ENCODE results near the gene CHD9.

The CHD9 gene

DNA sequence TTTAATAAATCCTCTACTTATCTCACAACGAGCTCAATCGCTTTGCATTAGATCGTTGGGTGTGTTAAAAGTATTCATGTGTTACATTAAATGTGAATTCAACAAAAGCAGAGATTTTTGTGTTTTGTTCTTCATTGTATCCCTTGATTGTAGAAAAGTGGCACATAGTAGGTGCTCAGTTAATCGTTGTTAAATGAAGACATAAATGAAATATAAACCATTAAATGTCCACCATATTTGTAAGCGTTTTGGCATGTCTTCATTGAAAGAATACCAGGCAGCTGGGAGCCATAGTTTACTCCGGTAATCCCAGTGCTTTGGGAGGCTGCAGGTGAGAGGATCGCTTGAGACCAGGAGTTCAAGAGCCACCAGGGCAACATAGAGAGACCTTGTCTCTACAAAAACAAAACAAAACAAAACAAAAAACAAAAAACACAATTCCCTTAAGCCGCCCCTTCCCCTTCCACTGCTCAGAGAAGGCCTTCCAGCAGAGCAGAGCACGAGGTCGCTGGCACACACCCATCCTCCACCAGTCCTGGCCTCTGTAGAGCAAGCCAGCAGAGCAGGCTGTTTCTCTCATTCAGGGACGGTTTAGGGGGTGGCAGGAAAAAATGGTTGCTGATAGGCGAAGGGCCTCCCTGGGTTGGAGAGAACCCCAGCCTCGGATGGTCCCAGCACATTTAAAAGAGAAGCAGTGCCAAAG is 673 bp upstream of the CHD9 start:
- H3K9ac ChIP-seq (ENCODE audit: low read length) = peak overlapping the region; percentile 73
- peak overlapping the region; percentile 100 for H2AFZ ChIP-seq (ENCODE audit: low read depth, low read length, severe bottlenecking)
- H3K79me2 ChIP-seq (ENCODE audit: insufficient read depth, low read length) = peaks cover 38% of the 10 kb centered on the region
- H3K4me3 ChIP-seq (ENCODE audit: insufficient read depth, low read length, poor library complexity, severe bottlenecking) = peak overlapping the region; percentile 74
- peak overlapping the region; percentile 26; the same call in 1 of the 2 replicates for H3K27ac ChIP-seq (ENCODE audit: low read depth, low read length)
- H3K27me3 ChIP-seq (ENCODE audit: low read length) = no peaks in the 10 kb centered on the region
- H3K9me2 ChIP-seq (replicated peaks; ENCODE audit: insufficient read depth, low read length) = no peaks in the 10 kb centered on the region
- H3K36me3 ChIP-seq (ENCODE audit: low read length) = no peaks in the 10 kb centered on the region
- H3F3A ChIP-seq (ENCODE audit: insufficient read depth) = no peaks in the 10 kb centered on the region
- H3K9me3 ChIP-seq (ENCODE audit: insufficient read depth, low read length) = no peaks in the 10 kb centered on the region
- TF ChIP-seq EZH2phosphoT487 (conservative IDR thresholded peaks at IDR 0.05; ENCODE audit: low read length) = no peak
- TF ChIP-seq, protein P1, sequence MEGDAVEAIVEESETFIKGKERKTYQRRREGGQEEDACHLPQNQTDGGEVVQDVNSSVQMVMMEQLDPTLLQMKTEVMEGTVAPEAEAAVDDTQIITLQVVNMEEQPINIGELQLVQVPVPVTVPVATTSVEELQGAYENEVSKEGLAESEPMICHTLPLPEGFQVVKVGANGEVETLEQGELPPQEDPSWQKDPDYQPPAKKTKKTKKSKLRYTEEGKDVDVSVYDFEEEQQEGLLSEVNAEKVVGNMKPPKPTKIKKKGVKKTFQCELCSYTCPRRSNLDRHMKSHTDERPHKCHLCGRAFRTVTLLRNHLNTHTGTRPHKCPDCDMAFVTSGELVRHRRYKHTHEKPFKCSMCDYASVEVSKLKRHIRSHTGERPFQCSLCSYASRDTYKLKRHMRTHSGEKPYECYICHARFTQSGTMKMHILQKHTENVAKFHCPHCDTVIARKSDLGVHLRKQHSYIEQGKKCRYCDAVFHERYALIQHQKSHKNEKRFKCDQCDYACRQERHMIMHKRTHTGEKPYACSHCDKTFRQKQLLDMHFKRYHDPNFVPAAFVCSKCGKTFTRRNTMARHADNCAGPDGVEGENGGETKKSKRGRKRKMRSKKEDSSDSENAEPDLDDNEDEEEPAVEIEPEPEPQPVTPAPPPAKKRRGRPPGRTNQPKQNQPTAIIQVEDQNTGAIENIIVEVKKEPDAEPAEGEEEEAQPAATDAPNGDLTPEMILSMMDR (IDR thresholded peaks at IDR 0.05; ENCODE audit: insufficient read depth, low read length, poor library complexity, severe bottlenecking) = no peak
- peak overlapping the region; percentile 89 for H3K4me2 ChIP-seq (ENCODE audit: low read depth, low read length, poor library complexity, severe bottlenecking)
- no peaks in the 10 kb centered on the region for H4K20me1 ChIP-seq (ENCODE audit: low read depth, low read length)

DNA sequence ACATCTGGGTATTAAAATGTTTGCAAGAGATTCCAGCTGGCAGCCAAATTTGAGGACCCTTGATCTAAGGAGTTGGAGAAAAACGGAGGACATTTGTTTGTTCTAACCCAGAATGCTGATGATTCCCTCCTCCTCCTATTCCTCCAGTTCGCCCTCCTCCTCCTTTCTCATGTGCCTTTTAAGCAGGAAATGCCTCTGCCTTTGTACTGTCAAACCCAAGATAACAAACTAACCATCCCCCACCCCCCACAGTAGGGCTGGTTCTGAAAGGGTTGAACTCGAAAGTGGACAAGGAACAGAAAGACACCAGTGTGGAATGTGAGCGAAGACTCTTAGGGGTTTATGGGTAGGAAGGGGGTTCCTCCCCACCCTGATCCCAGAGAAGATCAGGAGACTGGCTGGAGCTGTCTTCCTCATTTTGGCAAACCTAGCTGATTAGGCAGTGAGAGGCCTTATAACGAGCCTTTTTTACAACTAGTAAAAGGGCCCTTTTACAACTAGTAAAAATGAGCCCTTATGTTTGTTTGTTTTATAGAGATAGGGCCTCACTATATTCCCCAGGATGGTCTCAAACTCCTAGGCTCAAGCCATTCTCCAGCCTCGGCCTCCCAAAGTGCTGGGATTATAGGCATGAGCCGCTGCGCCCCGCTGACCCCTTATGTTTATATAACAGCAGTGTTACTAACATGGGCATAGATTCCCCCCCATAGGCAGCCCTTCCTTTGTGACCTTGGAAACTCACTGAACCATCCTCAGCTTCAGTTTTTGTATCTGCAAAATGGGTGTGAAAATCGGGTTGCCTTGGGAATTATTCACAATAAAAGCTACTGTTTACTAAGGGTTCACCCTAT is 975 bp downstream of the CHD9 start:
- peak overlapping the region; percentile 37 for H3K27ac ChIP-seq (ENCODE audit: low read depth, low read length)
- H2AFZ ChIP-seq (ENCODE audit: low read depth, low read length, severe bottlenecking) = peak overlapping the region; percentile 100

DNA sequence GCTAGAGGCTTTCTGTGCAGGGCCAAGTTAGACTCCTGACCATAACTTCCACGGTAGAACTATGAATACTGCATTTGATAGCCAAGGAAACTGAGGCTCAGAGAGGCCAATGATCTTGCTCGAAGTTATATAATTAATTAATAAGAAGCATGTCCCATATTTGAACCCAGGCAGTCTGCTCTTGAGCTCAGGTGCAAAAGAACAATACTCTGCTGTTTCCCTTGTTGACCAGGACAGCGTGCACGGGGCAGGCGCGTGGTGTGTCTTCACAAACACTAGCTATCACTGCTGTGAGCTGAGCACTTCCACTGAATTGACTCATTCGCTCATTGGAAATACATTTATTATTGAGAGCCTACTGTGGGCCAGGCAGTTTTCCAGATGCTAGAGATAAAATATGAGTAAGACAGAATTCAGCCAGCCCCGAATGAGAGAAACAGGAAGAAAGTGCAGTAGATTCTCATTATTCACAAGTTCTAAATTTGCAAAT is 1.6 kb downstream of the CHD9 start:
- Histone ChIP-seq H3K4me2 (ENCODE audit: low read depth, low read length, poor library complexity, severe bottlenecking) (peak overlapping the region; percentile 89), H3K79me2 (ENCODE audit: insufficient read depth, low read length) (peaks cover 60% of the 10 kb centered on the region), H3K27ac (ENCODE audit: low read depth, low read length) (peak overlapping the region; percentile 37; the same call in 1 of the 2 replicates), H3K9me2 (replicated peaks; ENCODE audit: insufficient read depth, low read length) (no peaks in the 10 kb centered on the region), H2AFZ (ENCODE audit: low read depth, low read length, severe bottlenecking) (no peak overlapping the region), H3F3A (ENCODE audit: insufficient read depth) (peaks cover 4% of the 10 kb centered on the region; the same call in 1 of the 2 replicates), H3K27me3 (ENCODE audit: low read length) (no peaks in the 10 kb centered on the region), H3K4me3 (ENCODE audit: insufficient read depth, low read length, poor library complexity, severe bottlenecking) (peak overlapping the region; percentile 74), H3K36me3 (ENCODE audit: low read length) (no peaks in the 10 kb centered on the region), H4K20me1 (ENCODE audit: low read depth, low read length) (no peaks in the 10 kb centered on the region), H3K9me3 (ENCODE audit: insufficient read depth, low read length) (no peaks in the 10 kb centered on the region), H3K9ac (ENCODE audit: low read length) (peak overlapping the region; percentile 73; the same call in 1 of the 2 replicates)
- TF ChIP-seq, protein P1 (IDR thresholded peaks at IDR 0.05; ENCODE audit: insufficient read depth, low read length, poor library complexity, severe bottlenecking) = no peak
- no peak for TF ChIP-seq EZH2phosphoT487 (conservative IDR thresholded peaks at IDR 0.05; ENCODE audit: low read length)

More for the DNA sequence above, 975 bp downstream of the CHD9 start:
- Histone ChIP-seq H3K4me3 (ENCODE audit: insufficient read depth, low read length, poor library complexity, severe bottlenecking) (peak overlapping the region; percentile 74), H3K9ac (ENCODE audit: low read length) (peak overlapping the region; percentile 73), H3K36me3 (ENCODE audit: low read length) (no peaks in the 10 kb centered on the region), H3K4me2 (ENCODE audit: low read depth, low read length, poor library complexity, severe bottlenecking) (peak overlapping the region; percentile 89), H3F3A (ENCODE audit: insufficient read depth) (no peaks in the 10 kb centered on the region), H3K79me2 (ENCODE audit: insufficient read depth, low read length) (peaks cover 54% of the 10 kb centered on the region), H3K27me3 (ENCODE audit: low read length) (no peaks in the 10 kb centered on the region), H4K20me1 (ENCODE audit: low read depth, low read length) (no peaks in the 10 kb centered on the region), H3K9me2 (replicated peaks; ENCODE audit: insufficient read depth, low read length) (no peaks in the 10 kb centered on the region), H3K9me3 (ENCODE audit: insufficient read depth, low read length) (no peaks in the 10 kb centered on the region)
- TF ChIP-seq, protein P1 (IDR thresholded peaks at IDR 0.05; ENCODE audit: insufficient read depth, low read length, poor library complexity, severe bottlenecking) = no peak
- TF ChIP-seq EZH2phosphoT487 (conservative IDR thresholded peaks at IDR 0.05; ENCODE audit: low read length) = no peak
